ENCODE results near the gene EIF6.

EIF6 gene

DNA sequence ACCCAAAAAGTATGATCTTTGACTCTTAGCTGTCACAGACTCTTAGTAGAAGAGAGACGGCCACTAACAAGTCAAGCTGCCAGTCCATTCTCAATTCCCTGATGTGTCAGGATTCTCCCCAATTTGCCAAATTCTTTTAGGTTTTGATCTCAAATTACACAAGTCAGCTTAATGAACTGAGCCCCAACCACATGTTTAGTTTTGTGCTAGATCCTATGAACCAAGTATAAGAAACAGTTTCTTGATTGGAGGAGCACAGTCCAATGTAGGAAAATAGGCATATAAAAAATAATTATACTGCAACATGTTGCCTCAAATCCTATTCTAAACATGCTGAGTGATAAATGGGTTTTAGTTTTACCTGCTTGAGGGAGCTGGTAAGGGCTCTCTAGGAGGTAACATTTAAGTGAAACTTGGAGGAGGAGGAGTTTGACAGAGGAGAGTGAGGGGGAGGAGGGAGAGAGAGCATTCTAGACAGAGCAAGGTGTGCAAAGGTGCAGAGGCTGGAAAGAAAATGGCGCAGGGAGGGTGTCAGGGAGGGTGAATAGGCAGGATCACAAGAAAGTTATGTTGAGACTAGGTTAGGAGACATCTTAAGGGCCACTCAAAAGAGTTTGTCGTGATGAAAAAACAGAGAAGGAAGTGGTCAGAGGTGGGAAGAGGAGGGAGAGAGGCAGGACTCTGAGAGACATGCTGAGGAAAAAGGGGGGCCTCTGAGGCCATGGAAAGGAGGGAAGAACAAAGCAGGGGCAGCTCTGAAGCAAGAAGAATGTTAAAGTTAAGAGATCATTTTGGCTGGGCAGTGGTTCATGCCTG, 30.5 kb upstream of the EIF6 start:
- FAIRE-seq: no peak
- DNase-seq (ENCODE audit: extremely low spot score, insufficient read length, low read depth): no peak

DNA sequence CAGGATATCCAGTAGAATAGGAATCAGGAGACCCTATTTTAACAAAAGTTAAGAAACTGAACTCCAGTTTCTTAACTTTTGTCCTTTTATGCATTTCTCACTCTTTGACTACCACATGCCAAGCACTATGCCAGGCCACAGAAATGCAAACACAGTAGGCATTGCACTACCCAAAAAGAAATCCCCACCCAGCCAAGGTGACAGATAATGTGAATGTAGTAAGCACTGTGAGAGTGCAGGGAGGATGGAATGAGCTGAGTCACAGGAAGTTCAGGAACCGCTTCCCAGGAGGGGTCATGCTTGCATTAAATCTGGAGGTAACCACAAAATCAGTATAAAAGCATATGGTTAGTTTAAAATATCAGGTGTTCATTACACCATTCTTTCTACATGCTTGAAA, 27.7 kb upstream of the EIF6 start:
- no peak for DNase-seq (ENCODE audit: extremely low spot score, insufficient read length, low read depth)
- FAIRE-seq: no peak

DNA sequence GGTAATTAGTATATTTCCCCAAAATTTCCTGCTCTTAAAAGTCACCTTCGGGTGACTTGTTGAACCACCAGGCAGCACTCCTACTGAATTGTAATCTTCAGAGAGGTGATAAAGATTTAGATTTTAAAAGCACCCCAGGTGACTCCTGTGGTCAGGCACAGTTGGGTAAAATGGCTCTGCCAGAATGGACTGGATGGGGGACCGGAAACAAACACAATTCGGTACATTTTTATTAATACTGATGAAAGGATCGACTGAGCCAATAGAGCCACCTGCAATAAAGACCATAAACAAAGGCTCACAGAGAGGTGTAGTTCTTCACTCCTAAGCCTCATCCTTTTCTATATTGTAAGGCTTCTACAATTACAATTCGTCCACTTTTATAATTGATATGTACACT, 27.2 kb upstream of the EIF6 start:
- DNase-seq (ENCODE audit: extremely low spot score, insufficient read length, low read depth) (no peak), FAIRE-seq (no peak)

DNA sequence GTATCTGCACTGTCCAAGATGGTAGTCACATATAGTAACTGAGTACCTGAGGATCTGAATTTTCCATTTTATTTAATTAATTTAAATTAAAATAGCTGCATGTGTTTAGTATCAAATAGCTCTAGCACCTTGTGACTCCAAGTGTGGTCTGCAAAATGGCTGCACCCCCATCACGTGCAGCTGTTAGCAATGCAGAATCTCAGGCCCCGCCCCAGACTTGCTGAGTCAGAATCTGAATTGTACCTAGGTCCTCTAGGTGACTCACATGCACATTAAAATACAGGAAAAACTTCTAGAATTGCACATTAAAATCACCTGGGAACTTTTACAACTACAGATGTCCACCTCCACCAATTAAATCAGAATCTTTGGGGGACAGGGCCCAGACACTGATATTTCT, 26.8 kb upstream of the EIF6 start:
- no peak for DNase-seq (ENCODE audit: extremely low spot score, insufficient read length, low read depth)
- FAIRE-seq: no peak

DNA sequence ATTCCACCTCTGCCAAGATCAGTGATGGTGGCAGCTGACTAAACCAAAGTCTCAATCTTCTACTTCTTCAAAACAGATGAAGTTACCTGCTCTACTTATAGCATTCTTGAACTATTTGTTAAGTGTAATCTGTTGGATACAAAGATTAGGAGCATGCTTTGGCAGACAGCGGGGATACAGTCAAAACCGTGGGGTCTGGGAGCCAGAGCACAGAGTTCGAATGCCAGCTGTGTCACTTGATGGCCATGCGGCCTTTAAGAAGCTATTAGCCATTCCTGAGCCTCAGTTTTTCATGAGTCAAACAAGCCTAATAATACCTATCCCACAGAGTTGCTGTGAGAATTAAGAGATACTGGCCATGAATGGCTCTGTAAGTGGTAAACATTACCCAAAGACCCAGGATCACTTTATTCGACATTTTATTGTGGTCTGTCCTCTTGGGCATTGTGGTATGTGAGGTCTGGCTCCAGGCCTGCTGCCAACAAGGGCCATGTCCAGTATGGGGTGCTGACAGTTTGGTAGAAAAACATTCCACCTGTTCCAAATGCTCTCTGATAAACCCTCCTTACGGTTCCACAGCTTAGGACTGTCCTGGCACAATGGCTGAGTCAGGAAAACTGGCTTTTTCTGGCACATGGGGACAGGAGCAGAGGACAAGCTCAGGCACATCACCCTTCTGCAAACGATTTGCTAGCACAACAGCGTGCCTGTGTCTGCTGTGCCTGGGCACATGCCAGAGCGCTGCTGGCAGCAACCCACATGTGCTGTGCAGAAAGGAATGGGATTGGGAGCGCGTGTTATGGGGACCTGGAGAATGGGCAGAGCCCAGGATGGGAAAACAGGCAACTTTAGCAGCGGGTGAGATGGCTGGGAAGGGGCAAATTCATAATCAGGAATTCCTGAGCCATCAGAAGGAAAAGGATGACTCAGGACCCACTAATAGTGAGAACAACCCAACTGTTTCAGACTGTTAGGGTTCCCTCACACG, 23.4 kb upstream of the EIF6 start:
- no peak for FAIRE-seq
- DNase-seq (ENCODE audit: extremely low spot score, insufficient read length, low read depth): no peak

DNA sequence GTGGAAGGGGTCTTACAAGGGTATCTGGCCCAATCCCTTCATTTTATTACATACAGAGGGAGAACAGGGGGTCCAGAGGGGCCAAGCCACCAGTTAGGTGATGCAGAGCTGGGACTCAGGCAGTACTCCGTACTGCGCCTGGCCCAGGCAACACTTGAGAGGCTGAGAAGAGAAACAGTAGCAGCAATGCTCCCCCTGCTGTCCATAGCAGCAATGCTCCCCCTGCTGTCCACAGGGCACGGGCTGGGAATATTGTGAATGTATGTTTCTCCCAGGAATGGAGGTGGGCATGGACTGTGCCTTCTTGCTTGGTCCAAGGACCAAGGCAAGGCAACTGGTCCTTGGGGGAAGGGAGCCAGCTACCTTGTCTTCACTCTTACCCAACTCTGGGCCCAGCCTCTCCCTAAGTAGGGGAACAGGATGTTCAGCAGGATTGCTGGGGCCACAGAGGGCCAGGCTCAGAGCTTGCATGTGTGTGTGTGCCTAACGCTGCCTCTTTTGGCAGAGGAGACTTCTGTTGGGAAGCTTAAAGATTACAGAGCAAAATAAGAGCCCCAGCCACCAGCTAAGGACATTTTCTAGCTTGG, 22.5 kb upstream of the EIF6 start:
- no peak for DNase-seq (ENCODE audit: extremely low spot score, insufficient read length, low read depth)
- no peak for FAIRE-seq

DNA sequence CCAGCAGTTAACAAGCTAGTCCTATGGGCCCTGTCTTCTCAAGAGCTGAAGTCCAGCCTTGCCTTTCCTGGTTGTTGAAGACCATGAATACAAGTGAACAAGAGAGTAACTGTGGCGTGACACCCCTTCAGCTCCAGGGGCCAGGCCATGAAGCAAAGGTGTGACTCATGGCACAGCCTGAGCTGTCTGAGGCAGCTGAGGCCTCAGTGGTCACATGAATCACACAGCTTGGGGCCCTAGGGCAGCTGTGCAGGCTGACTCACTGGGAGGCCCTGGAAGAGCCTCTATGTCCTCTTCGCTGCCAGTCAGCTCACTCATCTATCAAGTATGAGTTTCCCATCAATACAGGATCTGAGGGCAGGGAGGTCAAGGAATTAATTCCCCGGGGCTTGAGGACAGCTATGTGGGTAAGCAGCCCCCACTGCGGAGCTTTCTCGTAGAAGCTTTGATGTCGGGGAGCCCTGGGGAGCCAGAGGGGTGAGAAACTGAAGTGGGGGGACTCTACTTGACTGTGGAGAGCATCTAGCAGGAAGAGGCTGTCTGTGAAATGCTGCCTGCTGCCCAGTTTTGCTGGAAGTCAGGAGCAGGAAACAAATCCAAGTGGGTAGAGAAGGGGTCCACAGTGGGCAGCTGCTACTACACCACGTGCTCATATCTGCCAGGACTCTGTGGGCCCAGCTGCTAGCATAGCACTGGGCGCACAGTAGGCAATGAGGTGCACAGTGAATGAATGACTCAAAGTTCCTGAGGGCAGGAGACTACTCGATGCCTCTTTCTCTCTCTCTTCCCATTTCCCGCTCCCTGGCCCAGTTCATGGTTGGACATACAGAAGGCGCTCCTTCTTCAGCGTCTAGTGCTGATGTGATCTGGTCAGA, 21.3 kb upstream of the EIF6 start:
- FAIRE-seq (no peak), DNase-seq (ENCODE audit: extremely low spot score, insufficient read length, low read depth) (no peak)

DNA sequence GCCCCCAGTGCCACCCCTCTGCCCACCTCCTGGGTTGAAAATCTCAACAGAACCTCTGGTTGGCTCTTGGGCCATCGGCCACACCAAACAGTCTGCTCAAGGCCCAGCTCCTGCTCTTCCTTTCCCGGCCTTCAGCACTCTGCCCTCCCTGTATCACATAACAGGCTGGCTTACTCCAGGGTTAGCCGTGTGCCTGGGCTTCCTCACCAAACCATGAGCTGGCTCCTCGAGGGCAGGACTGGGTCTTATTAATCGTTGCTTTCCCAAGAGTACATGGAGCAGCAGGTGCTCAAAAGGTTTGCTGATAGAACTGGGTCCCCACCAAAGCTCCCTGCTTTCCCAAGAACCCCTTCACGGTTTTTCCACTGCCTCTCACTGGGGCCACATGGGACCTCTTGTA, 20.4 kb upstream of the EIF6 start:
- FAIRE-seq: no peak
- no peak for DNase-seq (ENCODE audit: extremely low spot score, insufficient read length, low read depth)

DNA sequence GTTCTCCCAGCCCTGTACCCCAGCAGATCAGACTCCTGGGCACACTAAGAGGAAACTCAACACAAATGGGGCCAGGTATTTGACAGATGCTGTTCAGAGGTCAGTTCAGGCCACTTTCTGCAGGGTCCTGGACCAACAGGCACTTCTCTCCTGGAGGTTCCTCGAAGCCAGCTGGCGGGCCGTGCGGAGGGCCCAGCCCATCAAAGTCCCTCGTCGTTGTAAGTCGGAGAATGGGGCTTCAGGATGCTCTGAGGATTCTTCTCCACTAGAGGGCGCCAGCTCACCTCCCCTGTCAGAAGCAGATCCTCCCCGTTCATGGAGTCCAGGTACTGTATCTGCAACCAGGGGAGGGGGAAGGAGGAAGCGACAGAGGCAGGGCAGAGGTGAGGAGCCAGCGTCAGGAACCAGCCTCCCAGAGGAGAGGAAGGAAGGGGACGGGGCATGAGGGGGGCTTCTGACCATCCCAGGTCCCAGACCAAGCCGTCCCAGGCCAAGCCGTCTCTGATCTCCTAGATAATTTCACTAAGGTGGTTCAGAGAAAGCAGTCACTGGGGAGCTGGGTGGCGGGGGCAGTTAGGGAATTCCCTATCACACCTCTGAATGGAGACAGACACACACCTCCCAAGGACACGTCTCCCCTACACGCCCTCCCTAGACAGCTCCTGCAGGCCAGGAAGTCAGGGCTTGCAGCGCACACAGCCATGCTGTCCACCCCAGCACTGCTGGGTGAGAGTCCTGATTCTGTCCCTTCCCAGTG, 19.3 kb upstream of the EIF6 start:
- DNase-seq (ENCODE audit: extremely low spot score, insufficient read length, low read depth): peak; percentile 73
- peak; percentile 75 for FAIRE-seq

DNA sequence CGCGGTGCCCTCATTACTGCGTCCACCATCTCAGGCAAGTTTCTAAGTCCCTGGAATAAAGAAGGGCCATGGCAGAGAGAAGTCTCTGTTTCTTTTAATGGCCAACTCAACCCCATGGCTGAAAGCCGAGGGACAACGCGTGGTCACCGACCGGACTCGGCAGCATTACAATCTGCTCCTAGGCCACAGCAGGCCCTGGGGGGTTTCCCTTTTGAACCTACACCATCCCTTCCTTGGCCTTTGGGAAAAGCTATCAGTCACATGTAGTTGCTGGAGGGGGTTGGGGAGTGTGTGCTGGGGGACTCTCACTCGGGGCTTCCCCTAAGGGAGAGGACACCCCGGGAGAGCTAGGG, 18.8 kb upstream of the EIF6 start:
- DNase-seq (ENCODE audit: extremely low spot score, insufficient read length, low read depth) (no peak), FAIRE-seq (no peak)

DNA sequence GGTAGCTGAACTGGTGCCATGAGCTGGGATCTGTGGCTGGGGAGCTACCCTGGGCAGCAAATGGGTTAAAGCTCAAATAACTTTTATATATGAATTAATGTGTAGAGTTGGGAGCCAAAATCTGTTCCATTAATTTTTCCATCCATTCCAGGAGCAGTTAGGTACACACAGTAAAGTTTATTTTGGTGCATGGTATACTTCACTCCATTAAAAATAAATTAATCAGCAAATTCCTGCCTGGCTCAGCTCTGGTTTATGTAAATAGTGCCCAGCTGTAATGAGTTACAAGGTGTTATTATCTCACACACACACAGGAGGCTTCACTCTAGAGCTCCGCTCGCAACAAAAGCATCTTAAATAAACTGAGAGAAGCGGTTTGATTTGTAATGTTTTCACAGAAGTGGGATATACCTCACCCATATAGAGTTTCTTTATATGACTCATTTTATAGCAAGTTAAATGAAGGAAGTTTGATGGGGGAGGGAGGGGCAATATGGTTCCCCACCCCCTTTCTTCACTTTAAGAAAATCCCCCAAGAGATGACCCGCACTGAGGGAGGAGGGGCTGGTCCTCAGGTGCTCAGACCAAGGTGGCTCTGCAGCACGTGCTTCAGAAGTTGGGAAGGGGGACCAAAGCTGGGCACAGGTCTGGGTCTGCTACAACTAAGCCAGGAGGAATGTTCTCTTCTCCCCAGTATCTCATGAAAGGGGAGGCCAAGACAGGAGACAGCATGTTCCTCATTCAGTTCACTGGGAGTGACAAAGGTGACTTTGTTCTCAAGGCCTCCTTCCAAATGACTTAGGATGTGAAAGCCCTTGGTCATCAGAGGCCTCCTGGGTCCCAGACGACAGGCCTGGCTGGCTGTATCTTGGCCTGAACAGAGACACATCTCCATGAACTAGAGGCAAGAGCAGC, 18.1 kb upstream of the EIF6 start:
- no peak for DNase-seq (ENCODE audit: extremely low spot score, insufficient read length, low read depth)
- FAIRE-seq: no peak

DNA sequence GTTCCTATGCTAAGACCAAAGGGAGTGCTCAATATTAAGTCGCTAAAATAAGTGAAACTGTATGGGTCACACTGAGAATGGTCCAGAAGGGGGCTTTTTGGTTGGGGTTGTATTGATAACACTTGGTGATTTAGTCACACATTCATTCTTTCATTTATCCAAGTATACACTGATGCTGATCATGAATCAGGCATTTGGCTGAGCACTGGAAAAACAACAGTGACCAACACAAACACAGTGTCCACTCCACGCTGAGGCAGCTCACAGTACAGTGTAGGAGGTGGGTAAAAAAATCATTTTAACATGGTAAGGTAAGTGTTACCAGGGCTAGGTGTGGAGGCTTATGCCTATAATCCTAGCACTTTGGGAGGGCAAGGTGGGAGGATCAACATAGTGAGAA, 16.9 kb upstream of the EIF6 start:
- DNase-seq (ENCODE audit: extremely low spot score, insufficient read length, low read depth): no peak
- FAIRE-seq: no peak

DNA sequence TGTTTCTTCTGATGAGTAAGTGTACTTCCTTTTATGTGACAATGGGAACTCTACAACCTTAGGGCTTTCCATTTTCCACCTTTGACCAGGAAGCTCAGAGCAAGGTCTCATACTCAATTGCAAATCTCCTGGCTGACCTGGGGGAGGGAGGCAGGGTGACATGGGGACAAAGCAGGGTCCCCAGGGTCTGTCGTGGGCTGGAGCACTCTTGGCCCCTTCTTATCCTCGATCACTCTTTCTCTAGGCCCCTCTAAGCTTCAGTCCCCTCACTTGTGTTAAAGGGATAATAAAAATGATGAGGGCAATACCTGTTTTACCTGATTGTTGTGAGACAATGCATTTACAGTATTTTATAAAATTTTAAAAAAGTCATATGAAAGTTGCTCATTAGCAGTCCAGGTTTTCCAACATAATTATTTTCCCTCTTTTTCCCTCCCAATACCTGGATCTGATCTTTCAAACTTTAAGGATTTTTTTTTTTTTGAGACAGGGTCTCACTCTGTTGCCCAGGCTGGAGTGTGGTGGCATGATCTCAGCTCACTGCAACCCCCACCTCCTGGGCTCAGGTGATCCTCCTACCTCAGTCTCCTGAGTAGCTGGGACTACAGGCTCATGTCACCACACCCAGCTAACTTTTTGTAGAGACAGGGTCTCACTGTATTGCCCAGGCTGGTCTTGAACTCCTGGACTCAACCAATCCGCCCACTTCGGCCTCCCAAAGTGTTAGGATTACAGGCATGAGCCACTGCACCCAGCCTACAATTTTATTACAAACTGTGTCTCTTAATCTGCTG, 16.1 kb upstream of the EIF6 start:
- DNase-seq (ENCODE audit: extremely low spot score, insufficient read length, low read depth): no peak
- no peak for FAIRE-seq

DNA sequence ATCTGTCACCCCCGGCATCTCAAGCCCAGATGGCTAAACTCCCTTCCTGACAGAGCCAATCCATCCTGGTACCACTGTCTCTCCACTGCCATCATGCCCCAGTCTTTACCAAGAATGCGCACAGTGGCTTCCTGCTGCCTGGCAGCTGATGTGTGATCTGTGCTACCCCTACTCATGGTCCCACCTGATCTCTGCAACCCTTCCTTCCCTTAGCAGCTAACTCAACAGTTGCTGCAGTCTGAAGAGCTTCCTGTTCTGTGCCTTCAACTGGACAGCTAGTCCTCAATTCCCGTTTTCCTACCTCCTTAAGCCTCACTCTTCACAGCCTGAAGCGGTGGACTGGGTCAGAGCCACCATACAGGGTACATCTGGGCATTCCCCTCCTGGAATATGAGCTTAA, 15.2 kb upstream of the EIF6 start:
- DNase-seq (ENCODE audit: extremely low spot score, insufficient read length, low read depth): no peak
- FAIRE-seq: no peak

DNA sequence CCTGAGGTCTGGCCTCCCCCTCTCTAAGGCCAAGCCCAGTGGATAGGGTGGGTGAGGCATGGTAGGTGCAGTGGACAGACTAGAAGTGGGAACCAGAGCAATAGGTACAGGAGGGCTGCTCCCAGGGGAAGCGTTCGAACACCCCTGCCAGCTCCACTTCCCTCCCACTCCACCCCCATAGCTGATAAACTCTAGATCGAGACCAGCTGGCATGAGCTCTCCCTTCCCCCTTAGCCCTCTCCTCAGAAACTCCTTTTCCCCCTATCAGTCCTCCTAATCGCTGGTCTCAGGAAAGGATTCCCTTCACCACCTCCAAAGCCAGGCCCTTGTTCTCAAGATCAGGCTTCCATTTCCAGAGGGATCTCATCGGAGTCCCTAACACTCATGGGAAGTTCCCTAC, 13.7 kb upstream of the EIF6 start:
- FAIRE-seq (no peak), DNase-seq (ENCODE audit: extremely low spot score, insufficient read length, low read depth) (no peak)

DNA sequence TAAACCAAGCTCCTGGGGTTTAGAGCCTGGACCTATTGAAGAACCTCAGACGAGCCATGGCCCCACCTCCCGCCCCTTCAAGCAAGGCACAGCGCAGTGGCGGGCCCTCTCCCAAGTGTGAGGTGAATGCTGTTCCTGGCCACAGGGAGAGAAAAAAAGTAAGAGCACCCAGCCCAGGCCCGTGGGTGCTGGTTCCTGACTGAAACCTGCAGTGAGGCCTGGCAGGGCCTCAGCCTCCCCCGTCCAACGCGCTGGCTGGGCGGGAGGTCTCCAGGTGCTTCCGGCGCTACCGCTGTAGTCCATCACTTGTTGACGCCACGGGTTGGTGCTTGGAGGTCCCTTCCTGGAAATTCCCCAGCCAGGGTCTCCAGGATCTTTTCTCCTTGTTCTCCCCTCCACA, 13.2 kb upstream of the EIF6 start:
- FAIRE-seq (no peak), DNase-seq (ENCODE audit: extremely low spot score, insufficient read length, low read depth) (no peak)

DNA sequence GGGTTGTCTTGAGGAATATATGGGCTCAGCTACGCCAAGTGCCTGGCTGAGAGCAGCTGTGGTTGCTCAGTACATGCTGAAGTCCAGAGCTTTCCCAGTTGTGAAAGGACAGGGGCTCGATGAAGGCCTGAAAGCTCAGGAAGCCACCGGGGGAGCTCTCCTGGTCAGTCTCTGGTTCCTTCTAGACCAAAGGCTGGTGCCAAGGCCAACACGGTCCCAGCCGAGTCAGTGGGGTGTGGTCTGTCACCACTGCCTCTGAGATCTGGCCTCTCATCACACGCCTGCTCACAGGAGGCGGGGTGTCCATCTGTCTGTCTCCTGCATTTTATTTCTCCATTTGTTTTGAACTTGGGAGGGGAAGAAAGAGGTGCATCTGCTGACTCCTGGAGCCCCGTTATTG, 12.6 kb upstream of the EIF6 start:
- FAIRE-seq (no peak), DNase-seq (ENCODE audit: extremely low spot score, insufficient read length, low read depth) (no peak)

Measured in GM18507 (cell line).